IPS DF 4.7 (cell line): ENCODE data around the gene CD8B.

ENCODE experiments used
- DNase-seq: peaks from one replicate; pipeline ENCODE4 v3.0.0-alpha.2; 2013; ENCODE audit warnings: low spot score; ENCODE audit errors: extremely low read depth

Gene CD8B

DNA sequence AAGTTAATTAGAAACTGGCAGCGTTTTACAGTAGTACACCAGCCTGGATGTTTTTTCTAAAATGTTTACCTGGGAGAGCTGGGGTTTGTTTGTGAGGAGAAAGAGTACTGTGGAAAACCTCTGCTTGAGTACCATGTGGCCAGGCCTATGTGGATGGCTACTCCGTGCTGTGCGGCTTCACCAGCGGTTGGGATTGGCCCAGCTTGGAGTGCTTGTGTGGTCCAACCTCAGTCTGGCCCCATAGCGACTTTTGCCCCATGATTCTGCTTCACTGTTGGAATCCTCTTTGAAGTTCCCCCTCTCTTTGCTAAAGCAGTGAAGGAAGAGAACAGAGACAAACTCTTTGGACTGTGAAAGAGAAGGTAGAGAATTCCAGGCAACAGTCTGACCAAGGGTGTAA, 86.8 kb downstream of the CD8B start:
- DNase-seq, result no peak

GRCh38 chr2:86772611-86773010, 89.1 kb downstream of the CD8B start:
- DNase-seq, result no peak

DNA sequence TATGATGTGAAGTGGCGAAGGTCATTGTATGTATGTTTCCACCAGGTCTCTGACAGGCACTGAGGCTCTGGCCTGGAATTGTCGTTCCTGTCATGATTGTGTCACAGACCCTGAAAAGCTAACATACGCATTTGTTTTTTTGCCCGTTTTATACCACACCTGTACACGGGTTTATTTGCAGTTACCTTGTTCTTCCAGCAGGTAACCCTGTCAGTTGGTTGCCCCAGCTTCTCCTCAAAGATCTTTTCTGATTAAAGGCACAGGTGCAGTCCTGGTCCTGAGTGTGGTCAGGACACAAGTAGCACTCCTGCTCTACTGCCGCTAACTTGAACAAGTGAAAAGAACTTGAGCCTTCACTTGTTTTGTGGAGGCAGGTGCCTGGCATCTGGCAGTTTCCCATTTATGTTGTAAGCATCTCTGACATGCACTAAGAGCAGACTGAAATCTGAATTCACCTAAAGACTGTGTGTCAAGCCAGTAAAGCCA, 90.8 kb downstream of the CD8B start:
- DNase-seq, result no peak

- DNase-seq, result no peak
These were observed 91.8 kb downstream of the CD8B start for GRCh38 chr2:86769838-86770237.

GRCh38 chr2:86768189-86768949, 93.3 kb downstream of the CD8B start:
- DNase-seq, result no peak
